ENCODE results near the gene SMG6.

DNA sequence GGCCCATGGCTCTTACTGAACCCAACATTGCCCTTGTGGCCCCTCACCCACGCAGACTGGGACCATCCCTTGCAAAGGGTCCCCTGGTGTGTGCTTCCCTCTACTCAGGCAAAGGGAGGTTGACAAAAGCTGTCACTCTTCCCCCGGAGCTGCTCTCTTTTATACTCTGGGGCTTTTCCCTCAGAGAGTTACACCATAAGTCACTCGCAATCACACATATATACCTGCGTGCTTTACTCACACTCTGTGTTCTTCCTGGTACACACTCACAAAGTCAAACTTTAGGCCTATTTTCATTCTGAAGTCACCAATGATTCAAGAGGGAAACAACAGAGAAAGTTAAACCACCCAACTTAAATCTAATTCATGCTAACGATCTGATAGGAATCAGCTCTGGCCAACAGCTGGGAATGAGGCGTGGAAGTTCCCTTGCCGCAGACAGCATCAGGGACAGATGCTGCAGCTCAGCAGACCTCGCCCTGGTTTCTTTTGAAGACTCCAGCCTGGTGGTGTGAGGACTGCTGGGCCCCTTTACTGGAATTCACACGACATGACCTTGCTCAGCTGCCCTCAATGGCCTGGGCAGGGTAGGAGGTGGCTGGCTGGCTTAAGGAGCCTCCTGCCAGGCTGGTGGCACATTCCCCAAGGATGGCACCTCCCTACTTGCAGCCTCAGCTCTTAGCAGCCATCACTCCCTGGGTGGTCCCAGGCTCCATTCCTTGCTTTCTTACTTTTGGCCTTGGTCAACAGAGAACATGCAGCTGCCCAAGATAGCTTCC is 221.4 kb downstream of the SMG6 start:
- TF ChIP-seq, protein P1, sequence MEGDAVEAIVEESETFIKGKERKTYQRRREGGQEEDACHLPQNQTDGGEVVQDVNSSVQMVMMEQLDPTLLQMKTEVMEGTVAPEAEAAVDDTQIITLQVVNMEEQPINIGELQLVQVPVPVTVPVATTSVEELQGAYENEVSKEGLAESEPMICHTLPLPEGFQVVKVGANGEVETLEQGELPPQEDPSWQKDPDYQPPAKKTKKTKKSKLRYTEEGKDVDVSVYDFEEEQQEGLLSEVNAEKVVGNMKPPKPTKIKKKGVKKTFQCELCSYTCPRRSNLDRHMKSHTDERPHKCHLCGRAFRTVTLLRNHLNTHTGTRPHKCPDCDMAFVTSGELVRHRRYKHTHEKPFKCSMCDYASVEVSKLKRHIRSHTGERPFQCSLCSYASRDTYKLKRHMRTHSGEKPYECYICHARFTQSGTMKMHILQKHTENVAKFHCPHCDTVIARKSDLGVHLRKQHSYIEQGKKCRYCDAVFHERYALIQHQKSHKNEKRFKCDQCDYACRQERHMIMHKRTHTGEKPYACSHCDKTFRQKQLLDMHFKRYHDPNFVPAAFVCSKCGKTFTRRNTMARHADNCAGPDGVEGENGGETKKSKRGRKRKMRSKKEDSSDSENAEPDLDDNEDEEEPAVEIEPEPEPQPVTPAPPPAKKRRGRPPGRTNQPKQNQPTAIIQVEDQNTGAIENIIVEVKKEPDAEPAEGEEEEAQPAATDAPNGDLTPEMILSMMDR (IDR thresholded peaks at IDR 0.05), result no peak
- no peak for TF ChIP-seq POLR2AphosphoS5 (IDR thresholded peaks at IDR 0.05)
- no peak for TF ChIP-seq POLR2A (IDR thresholded peaks at IDR 0.05)
